ENCODE results near the gene CUTA.

DNA sequence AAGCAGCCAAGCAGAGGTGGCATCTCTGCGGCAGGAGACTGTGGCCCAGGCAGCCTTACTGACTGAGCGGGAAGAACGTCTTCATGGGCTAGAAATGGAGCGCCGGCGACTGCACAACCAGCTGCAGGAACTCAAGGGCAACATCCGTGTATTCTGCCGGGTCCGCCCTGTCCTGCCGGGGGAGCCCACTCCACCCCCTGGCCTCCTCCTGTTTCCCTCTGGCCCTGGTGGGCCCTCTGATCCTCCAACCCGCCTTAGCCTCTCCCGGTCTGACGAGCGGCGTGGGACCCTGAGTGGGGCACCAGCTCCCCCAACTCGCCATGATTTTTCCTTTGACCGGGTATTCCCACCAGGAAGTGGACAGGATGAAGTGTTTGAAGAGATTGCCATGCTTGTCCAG lies 13.0 kb downstream of the CUTA start:
- TF ChIP-seq ZFX (IDR thresholded peaks at IDR 0.05) = no peak
- TF ChIP-seq, protein P1, sequence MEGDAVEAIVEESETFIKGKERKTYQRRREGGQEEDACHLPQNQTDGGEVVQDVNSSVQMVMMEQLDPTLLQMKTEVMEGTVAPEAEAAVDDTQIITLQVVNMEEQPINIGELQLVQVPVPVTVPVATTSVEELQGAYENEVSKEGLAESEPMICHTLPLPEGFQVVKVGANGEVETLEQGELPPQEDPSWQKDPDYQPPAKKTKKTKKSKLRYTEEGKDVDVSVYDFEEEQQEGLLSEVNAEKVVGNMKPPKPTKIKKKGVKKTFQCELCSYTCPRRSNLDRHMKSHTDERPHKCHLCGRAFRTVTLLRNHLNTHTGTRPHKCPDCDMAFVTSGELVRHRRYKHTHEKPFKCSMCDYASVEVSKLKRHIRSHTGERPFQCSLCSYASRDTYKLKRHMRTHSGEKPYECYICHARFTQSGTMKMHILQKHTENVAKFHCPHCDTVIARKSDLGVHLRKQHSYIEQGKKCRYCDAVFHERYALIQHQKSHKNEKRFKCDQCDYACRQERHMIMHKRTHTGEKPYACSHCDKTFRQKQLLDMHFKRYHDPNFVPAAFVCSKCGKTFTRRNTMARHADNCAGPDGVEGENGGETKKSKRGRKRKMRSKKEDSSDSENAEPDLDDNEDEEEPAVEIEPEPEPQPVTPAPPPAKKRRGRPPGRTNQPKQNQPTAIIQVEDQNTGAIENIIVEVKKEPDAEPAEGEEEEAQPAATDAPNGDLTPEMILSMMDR (conservative IDR thresholded peaks at IDR 0.05) = no peak

Measured in C4-2B (cell line).